IPS-NIHi11 (cell line): ENCODE measurements around the gene PVALB.
A peak's percentile ranks its signal among the peaks of the same experiment; 100 is the strongest.

Source experiments
- DNase-seq: peaks from one replicate; pipeline ENCODE4 v3.0.0; 2012; ENCODE audit warnings: mixed read lengths, low spot score

Gene PVALB

GRCh38 chr22:36846271-36846670 lies 29.4 kb upstream of the PVALB start:
- DNase-seq = no peak

DNA sequence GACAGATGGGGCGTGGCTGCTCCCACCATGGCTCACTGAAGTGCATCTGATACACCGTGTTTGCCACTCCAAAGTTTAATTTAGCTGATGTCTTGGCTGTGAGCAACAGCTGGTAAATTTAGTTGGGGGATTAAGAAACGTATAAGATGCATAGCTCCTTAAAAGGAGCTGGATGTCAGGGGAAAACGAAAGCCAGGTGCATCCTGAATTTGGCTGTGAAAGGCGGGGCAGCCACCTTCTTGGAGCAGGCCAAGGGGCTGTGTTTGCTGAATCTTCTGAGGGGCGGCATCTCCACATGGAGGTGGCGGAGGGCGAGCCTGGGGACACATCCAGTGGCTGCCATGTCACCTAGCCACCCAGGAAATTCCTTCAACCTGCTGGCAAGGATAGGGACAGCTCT lies 23.3 kb upstream of the PVALB start:
- DNase-seq = no peak

GRCh38 chr22:36839356-36840073 lies 22.7 kb upstream of the PVALB start:
- no peak for DNase-seq

GRCh38 chr22:36838119-36839030 lies 21.5 kb upstream of the PVALB start:
- DNase-seq = no peak

DNA sequence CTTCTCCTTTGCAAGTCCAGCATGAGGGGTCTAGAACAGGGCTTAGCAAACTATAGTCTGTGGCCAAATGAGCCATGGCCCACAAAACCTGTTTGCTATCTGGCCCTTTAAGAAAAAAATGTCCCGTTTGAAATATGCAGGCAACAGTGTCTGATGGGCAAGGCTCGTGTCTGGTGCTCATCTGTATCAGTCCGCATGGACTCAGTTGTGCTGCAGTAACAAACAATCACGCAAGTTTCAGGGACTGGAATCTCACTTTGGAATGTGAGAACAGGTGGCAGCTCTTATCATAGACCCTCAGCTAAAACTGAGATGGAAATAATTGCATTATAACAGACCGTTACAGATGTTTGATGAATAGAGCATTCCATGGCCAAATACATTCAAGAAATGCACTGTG lies 19.1 kb upstream of the PVALB start:
- DNase-seq = no peak

- no peak for DNase-seq
These were observed 16.2 kb upstream of the PVALB start for GRCh38 chr22:36833073-36833472.

- DNase-seq = no peak
These were observed 14.9 kb upstream of the PVALB start for GRCh38 chr22:36831717-36832116.

GRCh38 chr22:36831206-36831605 lies 14.4 kb upstream of the PVALB start:
- no peak for DNase-seq

- no peak for DNase-seq
These were observed 13.8 kb upstream of the PVALB start for GRCh38 chr22:36830601-36831000.

GRCh38 chr22:36829370-36830002 lies 12.7 kb upstream of the PVALB start:
- DNase-seq = no peak

DNA sequence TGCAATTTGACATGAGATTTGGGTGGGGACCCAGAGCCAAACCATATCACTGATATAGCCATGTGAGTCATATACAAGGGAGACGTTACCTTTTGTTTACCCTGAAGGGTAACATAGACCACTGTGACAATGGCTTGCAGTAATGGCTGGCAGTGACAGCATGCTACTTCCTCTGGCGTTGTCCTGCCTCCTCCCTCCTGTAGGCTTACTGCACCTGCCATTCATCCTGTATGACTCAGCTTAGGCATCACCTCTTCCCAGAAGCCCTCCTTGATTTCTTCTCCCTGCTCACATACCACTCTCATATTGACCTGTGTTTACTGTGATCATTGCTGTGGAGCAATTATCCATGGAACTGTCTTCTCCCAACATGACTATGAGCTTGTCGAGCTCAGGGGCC lies 12.0 kb upstream of the PVALB start:
- DNase-seq = no peak

- DNase-seq = no peak
These were observed 9.4 kb upstream of the PVALB start for GRCh38 chr22:36826262-36826661.

DNA sequence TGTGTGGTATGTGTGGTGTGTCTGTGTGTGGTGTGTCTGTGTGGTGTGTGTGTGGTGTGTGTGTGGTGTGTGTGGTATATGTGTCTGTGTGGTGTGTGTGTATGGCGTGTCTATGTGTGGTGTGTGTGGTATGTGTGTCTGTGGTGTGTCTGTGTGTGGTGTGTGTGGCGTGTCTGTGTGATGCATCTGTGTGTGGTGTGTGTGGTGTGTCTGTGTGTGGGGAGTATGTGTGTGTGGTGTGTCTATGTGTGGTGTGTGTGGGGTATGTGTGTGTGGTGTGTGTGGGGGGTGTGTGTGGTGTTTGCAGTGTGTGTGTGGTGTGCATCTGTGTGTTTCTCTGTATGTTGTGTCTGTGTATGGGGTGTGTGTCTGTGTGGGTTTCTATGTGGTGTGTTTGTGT lies 7.8 kb upstream of the PVALB start:
- no peak for DNase-seq

- DNase-seq = peak; percentile 31
These were observed 6.5 kb upstream of the PVALB start for GRCh38 chr22:36823186-36823839.

DNA sequence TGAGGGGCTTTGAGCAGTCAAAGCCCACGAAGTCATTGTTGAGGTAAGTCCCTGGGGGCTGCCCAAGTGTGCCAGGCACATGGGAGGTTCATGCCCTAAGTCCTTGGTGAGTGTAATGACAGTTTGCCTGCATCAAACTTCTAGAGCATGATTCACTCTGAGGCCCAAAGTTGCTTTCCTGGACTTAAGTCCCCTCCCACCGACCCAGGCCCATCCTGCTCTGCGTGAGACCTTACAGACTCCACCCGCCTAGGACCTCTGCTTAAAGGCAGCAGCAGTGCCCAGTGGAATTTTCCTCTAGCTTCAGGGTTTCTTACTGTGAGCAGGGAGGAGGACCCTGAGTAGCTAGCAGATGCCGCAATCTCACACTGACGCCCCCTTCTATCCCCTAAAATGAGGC lies 5.7 kb upstream of the PVALB start:
- DNase-seq = no peak

DNA sequence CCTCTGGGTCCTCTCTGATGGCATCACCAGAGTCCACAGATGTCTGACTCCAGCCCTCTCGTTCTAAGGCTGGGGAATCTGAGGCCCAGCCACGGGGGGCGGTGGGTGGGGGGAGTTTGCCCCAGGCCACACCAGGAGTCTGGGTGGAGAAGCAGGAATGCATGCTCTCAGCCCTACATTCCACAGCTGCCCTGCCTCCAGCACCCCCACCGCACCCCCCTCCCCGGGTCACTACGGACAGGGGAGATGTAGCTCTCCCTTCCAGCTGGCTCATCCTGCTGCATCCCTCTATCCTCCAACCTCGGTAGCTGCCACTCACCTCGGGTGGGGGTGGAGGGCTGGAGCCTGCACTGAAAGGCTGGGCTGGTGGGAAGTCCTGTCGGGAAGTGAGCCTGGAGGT lies 2.3 kb upstream of the PVALB start:
- DNase-seq = no peak

- DNase-seq = no peak
These were observed 1.3 kb upstream of the PVALB start for GRCh38 chr22:36818010-36818642.

- DNase-seq = no peak
These were observed 652 bp upstream of the PVALB start for GRCh38 chr22:36817525-36817848.

GRCh38 chr22:36816339-36816635 lies 548 bp downstream of the PVALB start:
- peak; percentile 65 for DNase-seq

- DNase-seq = no peak
These were observed 1.1 kb downstream of the PVALB start for GRCh38 chr22:36815558-36816338.

DNA sequence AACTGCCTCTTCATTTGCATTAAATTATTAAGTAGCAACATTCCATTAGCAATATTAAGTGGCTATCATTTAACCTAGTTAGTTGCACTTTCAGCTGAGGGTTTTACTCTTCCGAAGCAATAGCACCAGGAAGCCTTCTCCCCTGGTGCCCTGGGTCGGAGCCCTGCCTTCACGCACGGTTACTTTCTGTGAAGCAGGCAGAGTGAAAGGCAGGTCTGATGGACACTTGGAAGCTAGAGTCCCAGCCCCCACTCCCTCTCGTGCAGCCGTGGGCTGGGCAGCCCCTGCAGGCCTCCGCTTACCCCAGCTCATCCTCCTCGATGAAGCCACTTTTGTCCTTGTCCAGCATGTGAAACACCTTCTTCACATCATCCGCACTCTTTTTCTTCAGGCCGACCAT lies 2.0 kb downstream of the PVALB start:
- DNase-seq = no peak
